WTC11 (cell line): ENCODE data around the gene LAMB4. TPM values are rescaled to one million over a fixed set of nuclear protein-coding genes. Genes with fewer than 3 reads are reported as not detected.
A peak's percentile ranks its signal among the peaks of the same experiment; 100 is the strongest.

Source experiments
- ATAC-seq: fragments of 200-7000 bp; cut with Tn5 transposase; 2 replicates; pipeline ENCODE4 v1.10.0; 2021; ENCODE audit warnings: mild to moderate bottlenecking, moderate library complexity
- CTCF ChIA-PET: fragments of 300-600 bp; sonication (Branson Sonifier 250); formaldehyde crosslinking; loops from one replicate; lab custom pipeline; 2021; ENCODE audit warnings: antibody characterized with exemption; lab: Charles Lee
- POLR2A ChIA-PET: fragments of 350-600 bp; sonication (Branson Sonifier 250); formaldehyde crosslinking; loops from one replicate; lab custom pipeline; 2021; ENCODE audit warnings: antibody characterized with exemption; lab: Charles Lee
- DNase-seq: peaks from one replicate; pipeline ENCODE4 v3.0.0; 2021; ENCODE audit warnings: low spot score
- H3K27ac Mint-ChIP-seq: 2 replicates; pipeline ENCODE4 v1.8.0; 2021; ENCODE audit warnings: mixed read lengths
- H3K27me3 Mint-ChIP-seq: 2 replicates; pipeline ENCODE4 v1.8.0; 2021; ENCODE audit warnings: low read depth, mild to moderate bottlenecking, moderate library complexity, mixed read lengths
- H3K36me3 Mint-ChIP-seq: 2 replicates; pipeline ENCODE4 v1.8.0; 2021; ENCODE audit warnings: mixed read lengths
- H3K4me1 Mint-ChIP-seq: 2 replicates; pipeline ENCODE4 v1.8.0; 2022; ENCODE audit warnings: mixed read lengths
- H3K4me3 Mint-ChIP-seq: 2 replicates; pipeline ENCODE4 v1.8.0; 2021; ENCODE audit warnings: mild to moderate bottlenecking, moderate library complexity, mixed read lengths
- H3K9me3 Mint-ChIP-seq: 2 replicates; pipeline ENCODE4 v1.8.0; 2021; ENCODE audit warnings: mixed read lengths
- AFF4 ChIP-seq: sonication (generic); formaldehyde crosslinking; IDR thresholded peaks from 2 replicates; pipeline ENCODE4 v1.8.1; 2023; ENCODE audit warnings: mild to moderate bottlenecking, missing genetic modification reagents, borderline replicate concordance
- ATF1 ChIP-seq: sonication (generic); formaldehyde crosslinking; IDR thresholded peaks from 2 replicates; pipeline ENCODE4 v1.8.1; 2023; ENCODE audit warnings: mild to moderate bottlenecking, moderate library complexity, missing genetic modification reagents
- CREB1 ChIP-seq: sonication (generic); formaldehyde crosslinking; IDR thresholded peaks from 2 replicates; pipeline ENCODE4 v1.8.0; 2023; ENCODE audit warnings: mild to moderate bottlenecking, missing genetic modification reagents
- CTCF ChIP-seq: fragments of 200-600 bp; IDR thresholded peaks from 2 replicates; pipeline ENCODE4 v1.8.0; 2022; ENCODE audit warnings: antibody characterized with exemption
- FOXJ3 ChIP-seq: sonication (generic); formaldehyde crosslinking; IDR thresholded peaks from 2 replicates; pipeline ENCODE4 v1.9.0; 2021; ENCODE audit warnings: missing genetic modification reagents, mild to moderate bottlenecking, borderline replicate concordance
- GABPB1 ChIP-seq: sonication (generic); formaldehyde crosslinking; IDR thresholded peaks from 2 replicates; pipeline ENCODE4 v1.8.1; 2023; ENCODE audit warnings: mild to moderate bottlenecking, missing genetic modification reagents
- HMGA2 ChIP-seq: fragments of 250-450 bp; sonication (Bioruptor Pico); IDR thresholded peaks from 2 replicates; pipeline ENCODE4 v1.4.0; 2021; ENCODE audit warnings: mild to moderate bottlenecking, moderate library complexity
- IRF1 ChIP-seq: sonication (generic); formaldehyde crosslinking; IDR thresholded peaks from 2 replicates; pipeline ENCODE4 v1.8.0; 2023; ENCODE audit warnings: missing genetic modification reagents
- JAZF1 ChIP-seq: fragments of 250-450 bp; sonication (Bioruptor Pico); IDR thresholded peaks from 2 replicates; pipeline ENCODE4 v1.9.0; 2021; ENCODE audit warnings: moderate library complexity, mild to moderate bottlenecking, inconsistent platforms
- JUN ChIP-seq: sonication (generic); formaldehyde crosslinking; IDR thresholded peaks from 2 replicates; pipeline ENCODE4 v1.8.0; 2023; ENCODE audit warnings: mild to moderate bottlenecking, missing genetic modification reagents
- OVOL2 ChIP-seq: fragments of 250-450 bp; sonication (Bioruptor Pico); IDR thresholded peaks from 2 replicates; pipeline ENCODE4 v1.9.0; 2021; ENCODE audit warnings: mild to moderate bottlenecking, borderline replicate concordance
- TCF7 ChIP-seq: sonication (generic); formaldehyde crosslinking; IDR thresholded peaks from 2 replicates; pipeline ENCODE4 v1.8.0; 2022; ENCODE audit warnings: mild to moderate bottlenecking, low read depth, missing genetic modification reagents, moderate library complexity
- TEAD1 ChIP-seq: sonication (generic); formaldehyde crosslinking; IDR thresholded peaks from 2 replicates; pipeline ENCODE4 v1.8.0; 2022; ENCODE audit warnings: mild to moderate bottlenecking, missing genetic modification reagents
- TP53 ChIP-seq: sonication (generic); formaldehyde crosslinking; IDR thresholded peaks from 2 replicates; pipeline ENCODE4 v1.8.1; 2023; ENCODE audit warnings: mild to moderate bottlenecking, missing genetic modification reagents
- USF1 ChIP-seq: sonication (generic); formaldehyde crosslinking; IDR thresholded peaks from 2 replicates; pipeline ENCODE4 v1.8.0; 2022; ENCODE audit warnings: mild to moderate bottlenecking, missing genetic modification reagents
- ZBTB43 ChIP-seq: sonication (generic); formaldehyde crosslinking; IDR thresholded peaks from 2 replicates; pipeline ENCODE4 v1.8.1; 2023; ENCODE audit warnings: mild to moderate bottlenecking, missing genetic modification reagents
- ZNF121 ChIP-seq: sonication (generic); formaldehyde crosslinking; IDR thresholded peaks from 2 replicates; pipeline ENCODE4 v1.8.0; 2023; ENCODE audit warnings: missing genetic modification reagents
- ZNF138 ChIP-seq: sonication (generic); formaldehyde crosslinking; conservative IDR thresholded peaks from 2 replicates; pipeline ENCODE4 v1.8.1; 2022; ENCODE audit warnings: mild to moderate bottlenecking, moderate library complexity, missing genetic modification reagents
- ZNF263 ChIP-seq: sonication (generic); formaldehyde crosslinking; IDR thresholded peaks from 2 replicates; pipeline ENCODE4 v1.8.1; 2022; ENCODE audit warnings: low read depth, mild to moderate bottlenecking, moderate library complexity, missing genetic modification reagents
- ZNF416 ChIP-seq: fragments of 250-450 bp; sonication (Bioruptor Pico); IDR thresholded peaks from 2 replicates; pipeline ENCODE4 v1.9.0; 2021; ENCODE audit warnings: mild to moderate bottlenecking, inconsistent platforms
- total RNA-seq: library from RNA; stranded (reverse); gene quantifications from 3 replicates; pipeline ENCODE4 v1.2.3, GENCODE V29; 2021

LAMB4 gene
- total RNA-seq, 1 experiment from 2014 or later: not detected

- no peak for ATAC-seq
- Mint-ChIP-seq H3K27ac (peak overlapping the region; percentile 90), H3K27me3 (no peaks in the 10 kb centered on the region), H3K4me1 (peaks cover 26% of the 10 kb centered on the region)
- no peak for DNase-seq
- POLR2A ChIA-PET: no interaction called here
- CTCF ChIA-PET: interaction anchor here (0.7 to 1.1 kb wide), 2 partner anchors 41 to 170 kb away, joined by 3 to 4 read pairs; no protein-coding TSS in a partner anchor
- TF ChIP-seq ZNF263 (CRISPR knock-in tag) (no peak), ATF1 (no peak), CTCF (no peak), IRF1 (CRISPR knock-in tag) (no peak), USF1 (no peak), OVOL2 (no peak), HMGA2 (CRISPR knock-in tag) (no peak), JAZF1 (CRISPR knock-in tag) (no peak), JUN (CRISPR knock-in tag) (no peak), ZNF416 (CRISPR knock-in tag) (no peak), ZBTB43 (CRISPR knock-in tag) (no peak), ZNF121 (CRISPR knock-in tag) (no peak), FOXJ3 (CRISPR knock-in tag) (no peak), TEAD1 (no peak)
- TF ChIP-seq, all 79 proteins: peak for 0
- Mint-ChIP-seq H3K9me3 (no peaks in the 10 kb centered on the region), H3K4me3 (no peak overlapping the region), H3K36me3 (peaks cover 67% of the 10 kb centered on the region)
These were observed 154.7 kb downstream of the LAMB4 start for GRCh38 chr7:107975394-107976013.

- Mint-ChIP-seq H3K27ac (no peak overlapping the region), H3K4me1 (peaks cover 26% of the 10 kb centered on the region), H3K36me3 (peaks cover 60% of the 10 kb centered on the region), H3K9me3 (no peaks in the 10 kb centered on the region), H3K4me3 (no peak overlapping the region), H3K27me3 (no peaks in the 10 kb centered on the region)
- CTCF ChIA-PET: no interaction called here
- DNase-seq (no peak), ATAC-seq (no peak)
- POLR2A ChIA-PET: no interaction called here
- TF ChIP-seq ZNF138 (no peak), TP53 (CRISPR knock-in tag) (no peak), TCF7 (no peak), CREB1 (CRISPR knock-in tag) (no peak), AFF4 (CRISPR knock-in tag) (no peak), ATF1 (no peak), GABPB1 (CRISPR knock-in tag) (no peak)
These were observed 156.3 kb downstream of the LAMB4 start for GRCh38 chr7:107973861-107974260.

Other genes with a start within 250 kb of the LAMB4 start
- 72.1 to 79.9 TPM (median 75.6 TPM) in 3 replicates for gene DLD, start 239.2 kb downstream of the LAMB4 start, total RNA-seq
- gene LAMB1, start 127.2 kb downstream of the LAMB4 start, total RNA-seq: 77.8 to 101 TPM (median 78.4 TPM) in 3 replicates